Measurements from ENCODE around the gene PAM. TPM values are rescaled to one million over a fixed set of nuclear protein-coding genes. Genes with fewer than 3 reads are reported as not detected.

PAM gene
- 27.9 and 35.4 TPM in 2 replicates for total RNA-seq

GRCh38 chr5:102754767-102755431 is at the start of gene PAM:
Gene PAM (plus strand): TSS chr5:102755305. CDS start chr5:102866196, 110,891 bp downstream.
- intact Hi-C loops (cut with micrococcal nuclease): loop anchor here (1.0 to 5.0 kb wide), 4 partner anchors 7 to 458 kb away; partner anchors contain the start of genes GIN1, PPIP5K2 and SLCO4C1

- intact Hi-C loops (cut with micrococcal nuclease): no loop called here
Measured at GRCh38 chr5:102711525-102712385, 43.4 kb upstream of the PAM start.

- intact Hi-C loops (cut with micrococcal nuclease): no loop called here
Measured at GRCh38 chr5:102713278-102713677, 41.8 kb upstream of the PAM start.

GRCh38 chr5:102713682-102714231 is 41.3 kb upstream of the PAM start:
- intact Hi-C loops (cut with micrococcal nuclease): no loop called here

GRCh38 chr5:102715082-102715807 is 39.9 kb upstream of the PAM start:
- intact Hi-C loops (cut with micrococcal nuclease): no loop called here

- intact Hi-C loops (cut with micrococcal nuclease): no loop called here
Measured at GRCh38 chr5:102716017-102716416, 39.1 kb upstream of the PAM start.

- intact Hi-C loops (cut with micrococcal nuclease): no loop called here
Measured at GRCh38 chr5:102718819-102719218, 36.3 kb upstream of the PAM start.

- intact Hi-C loops (cut with micrococcal nuclease): no loop called here
Measured at GRCh38 chr5:102719886-102720285, 35.2 kb upstream of the PAM start.

- intact Hi-C loops (cut with micrococcal nuclease): no loop called here
Measured at GRCh38 chr5:102720969-102721368, 34.1 kb upstream of the PAM start.

- intact Hi-C loops (cut with micrococcal nuclease): no loop called here
Measured at GRCh38 chr5:102722931-102723330, 32.2 kb upstream of the PAM start.

- intact Hi-C loops (cut with micrococcal nuclease): no loop called here
Measured at GRCh38 chr5:102731693-102732092, 23.4 kb upstream of the PAM start.

- intact Hi-C loops (cut with micrococcal nuclease): no loop called here
Measured at GRCh38 chr5:102733534-102733933, 21.6 kb upstream of the PAM start.

- intact Hi-C loops (cut with micrococcal nuclease): no loop called here
Measured at GRCh38 chr5:102737161-102737560, 17.9 kb upstream of the PAM start.

GRCh38 chr5:102737805-102738469 is 17.2 kb upstream of the PAM start:
- intact Hi-C loops (cut with micrococcal nuclease): no loop called here

- intact Hi-C loops (cut with micrococcal nuclease): no loop called here
Measured at GRCh38 chr5:102740515-102740914, 14.6 kb upstream of the PAM start.

GRCh38 chr5:102742215-102742614 is 12.9 kb upstream of the PAM start:
- intact Hi-C loops (cut with micrococcal nuclease): no loop called here

GRCh38 chr5:102743900-102744299 is 11.2 kb upstream of the PAM start:
- intact Hi-C loops (cut with micrococcal nuclease): no loop called here

GRCh38 chr5:102747386-102748166 is 7.5 kb upstream of the PAM start:
- intact Hi-C loops (cut with micrococcal nuclease): no loop called here

- intact Hi-C loops (cut with micrococcal nuclease): no loop called here
Measured at GRCh38 chr5:102749416-102750030, 5.6 kb upstream of the PAM start.
